Duodenal mucosa (tissue), 2 donors: Measurements from ENCODE around the gene CINP.
"Not testable (repeated sequence)": the region's sequence is repeated elsewhere in the genome, so short reads cannot be mapped to it uniquely, and the experiment has no call there.

Experiments
- H3K27ac ChIP-seq: one replicate; pipeline ENCODE4 v1.7.0; 2013; ENCODE audit warnings: low read depth, low read length
- H3K27me3 ChIP-seq, 2 donors: one replicate each; pipeline ENCODE4 v1.7.0; 2013; ENCODE audit warnings: low read length in 2 of 2, control low read depth in 1 of 2; ENCODE audit not compliant: insufficient read depth in 2 of 2, control insufficient read depth in 1 of 2
- H3K36me3 ChIP-seq, 2 donors: one replicate each; pipeline ENCODE4 v1.7.0; 2013; ENCODE audit warnings: low read length in 2 of 2, control low read depth in 1 of 2; ENCODE audit not compliant: insufficient read depth in 2 of 2, control insufficient read depth in 1 of 2
- H3K4me1 ChIP-seq, 2 donors: one replicate each; pipeline ENCODE4 v1.7.0; 2013; ENCODE audit warnings: low read length in 2 of 2, control low read depth in 1 of 2; ENCODE audit not compliant: insufficient read depth in 2 of 2, control insufficient read depth in 1 of 2
- H3K4me3 ChIP-seq, 2 donors: one replicate each; pipeline ENCODE4 v1.7.0; 2013; ENCODE audit warnings: low read length in 2 of 2, low read depth in 1 of 2
- H3K9ac ChIP-seq, 2 donors: one replicate each; pipeline ENCODE4 v1.7.0; 2013; ENCODE audit warnings: low read length in 2 of 2, low read depth in 1 of 2
- H3K9me3 ChIP-seq, 2 donors: one replicate each; pipeline ENCODE4 v1.7.0; 2013; ENCODE audit warnings: low read length in 2 of 2, control low read depth in 1 of 2; ENCODE audit not compliant: control insufficient read depth in 1 of 2

Gene CINP

GRCh38 chr14:102316338-102316742 is 46.4 kb downstream of the CINP start:
- Histone ChIP-seq H3K9ac (peak overlapping the region; percentile 44 to 67), H3K9me3 (no peaks in the 10 kb centered on the region), H3K4me3 (peak overlapping the region; percentile 81 to 82), H3K27me3 (no peaks in the 10 kb centered on the region), H3K27ac (no peak overlapping the region), H3K36me3 (no peaks in the 10 kb centered on the region), H3K4me1 (peaks cover 24 to 49% of the 10 kb centered on the region in 2 donors)

DNA sequence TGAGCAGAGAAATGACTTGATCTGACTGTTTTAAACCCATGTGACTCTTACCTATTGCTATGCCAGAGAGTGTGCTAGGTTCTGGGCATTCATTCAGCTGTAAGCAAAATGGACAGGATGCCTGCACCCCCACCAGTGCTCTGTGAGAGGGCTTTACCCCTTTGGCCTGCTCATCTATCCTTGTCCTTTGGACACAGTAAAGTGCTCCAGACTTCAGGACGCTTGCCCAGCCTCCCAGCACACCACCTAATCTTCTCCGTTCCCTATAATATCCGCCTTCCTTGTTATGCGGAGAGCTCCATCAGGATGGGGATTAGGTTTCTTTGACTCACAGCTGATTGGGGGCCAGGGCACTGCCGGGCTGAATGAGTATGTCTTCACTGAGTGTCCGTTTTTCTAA is 47.6 kb downstream of the CINP start:
- Histone ChIP-seq H3K27ac (no peak overlapping the region), H3K9me3 (no peaks in the 10 kb centered on the region), H3K27me3 (no peaks in the 10 kb centered on the region), H3K4me3 (no peak overlapping the region), H3K9ac (no peak overlapping the region), H3K36me3 (no peaks in the 10 kb centered on the region), H3K4me1 (peaks cover 12 to 37% of the 10 kb centered on the region in 2 donors)

- no peaks in the 10 kb centered on the region for H3K27me3 ChIP-seq
- peak overlapping the region; percentile 71 to 85 for H3K4me3 ChIP-seq
- no peaks in the 10 kb centered on the region for H3K9me3 ChIP-seq
- H3K9ac ChIP-seq = peak overlapping the region; percentile 20 to 80
- H3K36me3 ChIP-seq = no peaks in the 10 kb centered on the region
- no peak overlapping the region for H3K27ac ChIP-seq
- H3K4me1 ChIP-seq = peaks cover 12 to 36% of the 10 kb centered on the region in 2 donors
Observed at GRCh38 chr14:102314242-102315011, 48.3 kb downstream of the CINP start.

DNA sequence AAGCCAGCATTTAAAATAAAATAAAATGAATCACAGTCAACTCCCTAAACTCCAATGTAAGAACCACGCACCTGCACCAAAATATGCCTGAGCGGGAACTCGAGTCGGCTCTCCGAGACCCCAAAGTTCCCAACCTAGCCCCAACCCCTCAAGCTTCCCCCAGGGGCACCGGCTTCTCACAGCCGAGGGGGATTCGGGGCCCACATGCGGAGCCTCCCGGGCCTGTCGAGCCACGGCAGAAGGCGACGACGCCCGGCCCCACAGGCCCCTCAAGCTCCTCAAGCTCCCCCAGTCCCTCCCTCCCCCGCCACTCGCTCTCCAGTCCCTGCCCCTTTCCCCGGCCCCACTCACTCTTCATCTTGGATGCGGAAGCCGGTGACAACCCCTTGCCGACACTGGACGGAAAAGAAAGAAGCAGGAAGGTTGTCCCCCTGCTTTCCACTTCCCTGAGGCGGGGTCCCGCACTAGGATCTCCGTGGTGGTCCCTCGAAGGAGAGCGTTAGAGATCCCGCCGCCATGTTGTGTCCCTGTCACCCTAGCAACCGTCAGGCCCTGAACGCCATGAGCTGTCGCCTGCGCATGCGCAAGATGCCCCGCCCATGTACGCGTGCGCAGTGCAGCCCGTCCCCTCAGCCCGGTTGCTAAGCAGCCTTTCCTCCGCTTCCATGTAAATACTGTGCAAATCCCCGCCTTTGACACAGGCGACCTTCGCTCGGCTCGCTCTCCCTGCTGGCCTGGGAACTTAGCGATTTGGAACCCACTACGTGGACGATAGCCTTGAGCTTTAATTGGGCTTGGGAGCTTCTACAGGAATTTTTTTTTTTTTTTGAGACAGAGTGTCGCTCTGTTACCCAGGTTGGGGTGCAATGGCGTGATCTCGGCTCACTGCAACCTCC is 57.8 kb downstream of the CINP start, which contains the start of gene MOK:
Gene MOK, minus strand, starts transcription at position 554 of the 896 bp plus-strand sequence. Its CDS starts 196 bp downstream, at position 358.
- peak within 1 kb of the TSS; percentile 49 to 60 for H3K9ac ChIP-seq
- H3K27ac ChIP-seq = no peak within 1 kb of the TSS

DNA sequence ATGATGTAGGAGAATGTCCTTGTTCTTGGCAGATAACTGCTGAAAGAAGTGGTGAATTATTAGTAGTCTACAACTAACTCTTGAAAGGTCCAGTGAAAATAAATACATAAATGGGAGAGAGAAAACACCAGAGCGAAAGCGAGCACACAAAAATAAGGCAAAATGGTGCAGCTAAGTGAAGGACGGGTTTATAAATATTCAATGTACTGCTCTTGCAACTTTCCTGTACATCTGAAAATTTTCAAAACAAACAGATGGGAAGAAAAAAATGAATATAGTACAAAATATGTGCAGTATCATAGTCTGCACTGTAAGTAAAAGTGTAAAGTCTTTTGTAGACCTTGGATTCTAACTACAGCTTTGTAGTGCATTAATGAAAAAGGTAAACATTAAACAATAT is 59.0 kb downstream of the CINP start:
- Histone ChIP-seq H3K27me3 (no peaks in the 10 kb centered on the region), H3K4me3 (no peak overlapping the region), H3K4me1 (peaks cover 3 to 5% of the 10 kb centered on the region in 2 donors), H3K9me3 (no peaks in the 10 kb centered on the region), H3K27ac (no peak overlapping the region), H3K9ac (no peak overlapping the region), H3K36me3 (no peaks in the 10 kb centered on the region)

More for the DNA sequence above, 57.8 kb downstream of the CINP start, which contains the start of gene MOK:
- no peaks in the 10 kb centered on the region for H3K9me3 ChIP-seq
- peak within 1 kb of the TSS; percentile 82 to 98 for H3K4me3 ChIP-seq
- no peaks in the 10 kb centered on the region for H3K27me3 ChIP-seq
- no peaks in the 10 kb centered on the region for H3K36me3 ChIP-seq
- H3K4me1 ChIP-seq = peaks cover 3 to 5% of the 10 kb centered on the region in 2 donors

DNA sequence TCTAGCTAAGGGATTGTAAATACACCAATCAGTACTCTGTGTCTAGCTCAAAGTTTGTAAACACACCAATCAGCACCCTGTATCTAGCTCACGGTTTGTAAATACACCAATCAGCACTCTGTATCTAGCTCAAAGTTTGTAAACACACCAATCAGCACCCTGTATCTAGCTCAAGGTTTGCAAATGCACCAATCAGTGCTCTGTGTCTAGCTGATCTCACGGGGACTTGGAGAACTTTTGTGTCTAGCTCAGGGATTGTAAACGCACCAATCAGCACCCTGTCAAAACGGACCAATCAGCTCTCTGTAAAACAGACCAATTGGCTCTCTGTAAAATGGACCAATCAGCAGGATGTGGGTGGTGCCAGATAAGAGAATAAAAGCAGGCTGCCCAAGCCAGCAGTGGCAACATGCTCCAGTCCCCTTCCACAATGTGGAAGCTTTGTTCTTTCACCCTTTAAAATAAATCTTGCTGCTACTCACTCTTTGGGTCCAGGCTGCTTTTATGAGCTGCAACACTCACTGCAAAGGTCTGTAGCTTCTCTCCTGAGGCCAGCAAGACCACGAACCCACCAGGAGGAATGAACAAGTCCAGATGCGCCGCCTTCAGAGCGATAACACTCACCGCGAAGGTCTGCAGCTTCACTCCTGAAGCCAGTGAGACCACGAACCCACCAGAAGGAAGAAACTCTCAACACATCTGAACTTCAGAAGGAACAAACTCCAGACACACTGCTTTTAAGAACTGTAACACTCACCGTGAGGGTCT is 64.2 kb downstream of the CINP start:
- not testable (repeated sequence) for H3K9ac ChIP-seq, H3K9me3 ChIP-seq, H3K27ac ChIP-seq, H3K4me1 ChIP-seq, H3K36me3 ChIP-seq, H3K27me3 ChIP-seq, H3K4me3 ChIP-seq
